RWPE2 (cell line): Measurements from ENCODE around the gene LRRC3B.

ENCODE experiments used
- ATAC-seq: fragments of 200-7000 bp; cut with Tn5 transposase; 3 replicates; pipeline ENCODE4 v1.9.1; 2021; ENCODE audit warnings: low read depth
- DNase-seq: peaks from one replicate; pipeline ENCODE4 v3.0.0-alpha.2; 2020; ENCODE audit warnings: low spot score
- H3K27ac ChIP-seq: fragments of 450-650 bp; 2 replicates; pipeline ENCODE4 v1.5.1; 2017; ENCODE audit warnings: mild to moderate bottlenecking; ENCODE audit not compliant: poor library complexity, severe bottlenecking
- H3K27me3 ChIP-seq: fragments of 250-450 bp; sonication (Bioruptor Pico); 2 replicates; pipeline ENCODE4 v1.5.1; 2021; ENCODE audit warnings: mild to moderate bottlenecking, moderate library complexity; ENCODE audit not compliant: insufficient read depth, poor library complexity, severe bottlenecking
- H3K36me3 ChIP-seq: fragments of 250-450 bp; sonication (Bioruptor Pico); 2 replicates; pipeline ENCODE4 v1.5.1; 2020; ENCODE audit warnings: low read depth, mild to moderate bottlenecking, moderate library complexity
- H3K4me1 ChIP-seq: fragments of 250-450 bp; sonication (Bioruptor Pico); 2 replicates; pipeline ENCODE4 v1.5.1; 2021; ENCODE audit warnings: mild to moderate bottlenecking, moderate library complexity; ENCODE audit not compliant: insufficient read depth, poor library complexity, severe bottlenecking
- H3K4me3 ChIP-seq: fragments of 250-450 bp; sonication (Bioruptor Pico); 2 replicates; pipeline ENCODE4 v1.5.1; 2021; ENCODE audit warnings: mild to moderate bottlenecking, moderate library complexity; ENCODE audit not compliant: severe bottlenecking
- H3K9me3 ChIP-seq: fragments of 250-450 bp; sonication (Bioruptor Pico); 2 replicates; pipeline ENCODE4 v1.5.1; 2021; ENCODE audit warnings: mild to moderate bottlenecking, moderate library complexity; ENCODE audit not compliant: severe bottlenecking
- TF ChIP-seq, protein P1 (sequence below): fragments of 450-650 bp; IDR thresholded peaks from one replicate; pipeline ENCODE4 v1.5.1; 2017; ENCODE audit warnings: mild to moderate bottlenecking, moderate library complexity; ENCODE audit not compliant: poor library complexity, severe bottlenecking

The LRRC3B gene

DNA sequence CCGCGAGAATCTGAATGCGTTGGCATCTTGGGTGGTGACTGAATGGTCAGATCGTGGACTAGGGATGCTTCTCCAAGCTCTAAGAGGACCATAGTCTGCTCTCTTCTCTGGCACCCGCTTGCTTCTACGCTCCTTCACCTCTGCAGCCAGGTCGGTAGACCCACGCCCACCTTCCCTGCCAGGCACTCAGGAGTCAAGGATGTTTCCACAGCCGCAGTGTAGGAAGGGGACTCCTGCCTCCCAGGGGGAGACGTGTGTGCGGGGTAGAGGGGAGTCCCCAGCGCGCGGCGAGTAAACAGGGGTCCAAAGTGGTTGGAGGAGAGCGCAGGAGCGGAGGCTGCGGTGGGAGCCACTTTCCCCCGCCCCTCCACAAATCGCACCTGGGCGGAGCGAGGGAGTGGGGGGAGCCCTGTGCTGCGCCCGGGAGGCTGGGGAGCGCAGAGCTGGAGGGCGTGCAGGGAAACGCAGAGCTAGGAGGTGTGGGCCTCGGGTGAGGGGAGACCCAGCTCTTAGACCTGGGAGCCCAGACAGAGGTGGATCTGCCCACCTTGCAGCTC lies 1.7 kb downstream of the LRRC3B start:
- ATAC-seq (no peak), DNase-seq (no peak)
- Histone ChIP-seq H3K4me3 (no peak overlapping the region), H3K4me1 (no peaks in the 10 kb centered on the region), H3K36me3 (no peaks in the 10 kb centered on the region), H3K9me3 (no peaks in the 10 kb centered on the region), H3K27ac (no peak overlapping the region), H3K27me3 (peaks cover 44% of the 10 kb centered on the region)
- TF ChIP-seq, protein P1, sequence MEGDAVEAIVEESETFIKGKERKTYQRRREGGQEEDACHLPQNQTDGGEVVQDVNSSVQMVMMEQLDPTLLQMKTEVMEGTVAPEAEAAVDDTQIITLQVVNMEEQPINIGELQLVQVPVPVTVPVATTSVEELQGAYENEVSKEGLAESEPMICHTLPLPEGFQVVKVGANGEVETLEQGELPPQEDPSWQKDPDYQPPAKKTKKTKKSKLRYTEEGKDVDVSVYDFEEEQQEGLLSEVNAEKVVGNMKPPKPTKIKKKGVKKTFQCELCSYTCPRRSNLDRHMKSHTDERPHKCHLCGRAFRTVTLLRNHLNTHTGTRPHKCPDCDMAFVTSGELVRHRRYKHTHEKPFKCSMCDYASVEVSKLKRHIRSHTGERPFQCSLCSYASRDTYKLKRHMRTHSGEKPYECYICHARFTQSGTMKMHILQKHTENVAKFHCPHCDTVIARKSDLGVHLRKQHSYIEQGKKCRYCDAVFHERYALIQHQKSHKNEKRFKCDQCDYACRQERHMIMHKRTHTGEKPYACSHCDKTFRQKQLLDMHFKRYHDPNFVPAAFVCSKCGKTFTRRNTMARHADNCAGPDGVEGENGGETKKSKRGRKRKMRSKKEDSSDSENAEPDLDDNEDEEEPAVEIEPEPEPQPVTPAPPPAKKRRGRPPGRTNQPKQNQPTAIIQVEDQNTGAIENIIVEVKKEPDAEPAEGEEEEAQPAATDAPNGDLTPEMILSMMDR, result no peak

DNA sequence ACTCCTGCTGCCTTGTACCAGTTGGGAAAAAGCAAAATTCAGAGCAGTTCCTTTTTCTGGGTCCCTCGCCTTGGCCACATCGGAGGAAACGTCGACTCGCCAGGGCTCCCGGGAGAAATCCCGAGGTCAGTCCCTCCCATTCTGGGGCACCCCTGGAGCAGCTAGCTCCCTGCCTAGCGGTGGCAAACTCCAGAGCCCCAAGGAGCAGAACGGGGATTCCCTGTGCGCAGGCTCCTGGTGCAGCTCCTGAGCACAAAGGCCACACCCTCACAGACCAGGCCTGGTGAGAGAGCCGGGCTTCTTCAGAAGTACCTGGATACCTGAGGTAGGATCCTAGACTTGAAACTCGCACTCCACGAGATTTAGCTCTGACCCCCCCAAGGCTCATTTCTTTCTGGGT lies 2.6 kb downstream of the LRRC3B start:
- Histone ChIP-seq H3K9me3 (no peaks in the 10 kb centered on the region), H3K27me3 (peaks cover 44% of the 10 kb centered on the region), H3K27ac (no peak overlapping the region), H3K36me3 (no peaks in the 10 kb centered on the region), H3K4me1 (no peaks in the 10 kb centered on the region), H3K4me3 (no peak overlapping the region)
- DNase-seq, result no peak
- no peak for ATAC-seq
- TF ChIP-seq, protein P1, result no peak

DNA sequence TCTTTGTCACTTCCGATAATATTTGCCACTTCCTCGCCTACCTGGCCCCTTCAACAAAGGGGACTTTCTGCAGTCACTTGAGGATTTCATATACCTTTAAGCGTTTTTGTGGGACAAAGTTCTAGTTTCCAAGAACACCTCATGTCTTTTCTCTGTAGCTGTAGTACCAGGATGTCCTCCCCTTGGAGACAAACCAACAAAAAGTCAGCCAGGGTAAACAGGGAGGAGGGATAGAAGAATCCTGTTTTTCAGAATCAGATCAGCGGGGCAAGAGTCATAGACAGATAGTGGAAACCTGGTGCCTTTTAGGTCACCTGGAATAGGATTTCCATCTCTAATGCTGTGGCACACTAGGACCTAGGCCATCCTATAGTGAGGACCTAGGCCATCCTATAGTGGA lies 4.5 kb downstream of the LRRC3B start:
- Histone ChIP-seq H3K4me1 (no peaks in the 10 kb centered on the region), H3K36me3 (no peaks in the 10 kb centered on the region), H3K27ac (no peak overlapping the region), H3K27me3 (peaks cover 31% of the 10 kb centered on the region), H3K9me3 (no peaks in the 10 kb centered on the region), H3K4me3 (no peak overlapping the region)
- TF ChIP-seq, protein P1, result no peak
- ATAC-seq (no peak), DNase-seq (no peak)

DNA sequence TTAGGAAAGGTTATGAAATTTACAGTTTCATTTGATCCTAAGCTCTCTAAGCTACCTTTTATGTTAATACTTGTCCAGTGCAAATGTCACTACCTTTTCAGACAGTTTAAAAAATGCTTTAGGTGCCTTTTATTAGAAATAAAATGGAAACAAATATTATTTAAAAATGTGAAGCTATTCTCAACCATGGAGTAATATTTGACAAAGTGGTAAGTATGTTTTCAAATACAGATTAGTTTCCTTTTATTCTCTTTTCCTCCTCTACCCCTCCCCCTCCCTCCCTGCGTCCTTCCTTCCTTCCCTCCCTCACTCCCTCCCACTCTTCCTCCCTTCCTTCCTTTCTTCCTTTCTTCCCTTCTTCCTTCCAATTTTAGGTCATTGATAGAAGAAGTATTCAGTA lies 6.3 kb downstream of the LRRC3B start:
- TF ChIP-seq, protein P1, result no peak

DNA sequence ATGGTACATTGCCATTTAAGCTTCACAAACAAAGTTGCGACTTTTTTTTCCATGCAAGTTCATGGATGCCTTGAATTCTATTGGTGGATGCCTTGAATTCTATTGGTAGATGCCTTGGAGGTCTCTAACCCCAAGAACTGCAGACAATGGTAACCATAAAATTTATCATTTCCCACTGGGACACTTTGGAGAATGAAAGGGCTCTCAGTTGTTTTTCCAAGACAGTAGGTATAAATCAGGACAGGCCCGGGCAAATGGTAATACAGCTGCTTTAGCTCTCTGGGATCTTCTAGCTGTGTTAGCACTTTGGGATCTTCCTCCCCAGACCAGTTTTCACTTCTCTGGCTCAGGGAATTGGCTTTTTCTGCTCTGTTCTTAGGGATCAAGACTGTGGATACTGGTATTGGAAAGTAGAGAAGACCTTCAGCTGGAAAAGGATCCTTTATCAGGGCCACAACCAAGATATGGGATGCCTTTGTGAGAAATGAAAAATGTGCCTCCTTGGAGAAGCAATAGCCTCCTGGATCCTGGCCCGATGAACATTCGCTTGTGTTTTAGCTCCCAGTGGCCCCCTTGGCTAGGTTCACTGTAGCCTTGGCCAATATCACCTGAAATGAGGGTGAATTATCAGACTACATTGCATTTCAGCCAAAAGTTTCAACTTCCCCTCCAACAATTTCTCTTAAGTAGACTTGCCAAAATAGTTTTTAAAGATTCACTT lies 8.3 kb downstream of the LRRC3B start:
- peaks cover 3% of the 10 kb centered on the region for H3K27me3 ChIP-seq
- no peaks in the 10 kb centered on the region for H3K4me1 ChIP-seq
- no peaks in the 10 kb centered on the region for H3K36me3 ChIP-seq
- H3K9me3 ChIP-seq, result no peaks in the 10 kb centered on the region
- TF ChIP-seq, protein P1, result no peak
- H3K27ac ChIP-seq, result no peak overlapping the region
- H3K4me3 ChIP-seq, result no peak overlapping the region
- no peak for ATAC-seq
- no peak for DNase-seq

More for the DNA sequence above, 6.3 kb downstream of the LRRC3B start:
- H3K36me3 ChIP-seq, result no peaks in the 10 kb centered on the region
- H3K9me3 ChIP-seq, result no peaks in the 10 kb centered on the region
- no peak overlapping the region for H3K4me3 ChIP-seq
- no peaks in the 10 kb centered on the region for H3K4me1 ChIP-seq
- no peak for ATAC-seq
- DNase-seq, result no peak
- H3K27ac ChIP-seq, result no peak overlapping the region
- peaks cover 16% of the 10 kb centered on the region for H3K27me3 ChIP-seq
